Measurements from ENCODE around the gene NCKAP5.

NCKAP5 gene

DNA sequence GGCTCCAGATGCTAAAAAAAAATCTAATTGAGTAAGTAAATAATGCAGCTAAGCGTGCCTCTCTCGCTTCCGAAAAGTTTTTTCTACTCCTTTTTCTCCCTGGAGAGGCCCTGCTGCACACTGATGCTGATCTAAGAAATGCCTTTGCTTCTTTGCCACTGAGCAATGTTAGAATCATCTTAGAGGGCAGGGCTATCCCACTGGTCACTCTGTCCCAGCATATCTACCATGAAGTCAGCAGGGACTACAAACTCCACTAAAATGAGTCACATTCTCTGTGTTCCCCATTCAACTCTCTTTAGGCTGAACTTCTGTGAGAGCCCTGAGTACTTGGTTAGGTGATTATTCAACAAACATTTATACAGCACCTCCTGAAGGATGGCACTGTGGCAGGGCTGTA, 770.7 kb downstream of the NCKAP5 start:
- Histone ChIP-seq H3K4me3 (ENCODE audit: low read depth in 1 of 2, low read length in 2 of 2) (no peak overlapping the region), H3K9me3 (ENCODE audit: insufficient read depth, low read length, severe bottlenecking) (no peaks in the 10 kb centered on the region), H4K20me1 (ENCODE audit: insufficient read depth, low read length) (no peaks in the 10 kb centered on the region), H3K79me2 (ENCODE audit: insufficient read depth, low read length) (no peaks in the 10 kb centered on the region), H2AFZ (ENCODE audit: low read depth, low read length) (no peak overlapping the region), H3K9ac (ENCODE audit: low read depth, low read length) (no peak overlapping the region), H3K4me2 (ENCODE audit: insufficient read depth, low read length) (no peak overlapping the region), H3K4me1 (ENCODE audit: insufficient read depth, low read length) (no peaks in the 10 kb centered on the region), H3K27me3 (ENCODE audit: insufficient read depth, low read length, poor library complexity) (no peaks in the 10 kb centered on the region), H3K27ac (ENCODE audit: low read length) (no peak overlapping the region), H3K36me3 (ENCODE audit: insufficient read depth, low read length) (no peaks in the 10 kb centered on the region)
- ATAC-seq (ENCODE audit: insufficient read depth, low read depth) = no peak
- DNase-seq = no peak
- no peak for TF ChIP-seq EZH2 (IDR thresholded peaks at IDR 0.05; ENCODE audit: borderline replicate concordance, low read depth, low read length, severe bottlenecking)

DNA sequence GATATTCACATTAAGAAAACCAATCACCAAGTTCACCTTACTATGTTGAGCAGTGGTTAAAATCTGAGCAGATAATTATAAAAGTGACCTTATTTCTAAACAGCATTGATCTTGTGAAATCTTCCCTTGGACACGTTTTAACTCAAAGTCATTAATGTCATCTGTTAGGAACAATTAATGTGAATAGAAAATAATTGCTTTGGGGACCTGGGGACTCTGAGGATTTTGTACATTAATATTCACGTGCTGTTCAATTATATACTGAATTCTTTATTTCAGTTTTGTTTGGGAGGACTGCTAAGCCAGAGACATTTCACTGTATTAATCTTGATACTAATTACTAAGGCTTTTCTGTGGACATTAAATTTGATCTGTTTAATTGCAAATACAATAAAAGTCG, 771.2 kb downstream of the NCKAP5 start:
- Histone ChIP-seq H3K4me2 (ENCODE audit: insufficient read depth, low read length) (no peak overlapping the region), H3K27ac (ENCODE audit: low read length) (no peak overlapping the region), H4K20me1 (ENCODE audit: insufficient read depth, low read length) (no peaks in the 10 kb centered on the region), H3K9me3 (ENCODE audit: insufficient read depth, low read length, severe bottlenecking) (no peaks in the 10 kb centered on the region), H3K79me2 (ENCODE audit: insufficient read depth, low read length) (no peaks in the 10 kb centered on the region), H3K4me3 (ENCODE audit: low read depth in 1 of 2, low read length in 2 of 2) (no peak overlapping the region), H2AFZ (ENCODE audit: low read depth, low read length) (no peak overlapping the region), H3K27me3 (ENCODE audit: insufficient read depth, low read length, poor library complexity) (no peaks in the 10 kb centered on the region), H3K36me3 (ENCODE audit: insufficient read depth, low read length) (no peaks in the 10 kb centered on the region), H3K4me1 (ENCODE audit: insufficient read depth, low read length) (no peaks in the 10 kb centered on the region), H3K9ac (ENCODE audit: low read depth, low read length) (no peak overlapping the region)
- ATAC-seq (ENCODE audit: insufficient read depth, low read depth) (no peak), DNase-seq (no peak)
- TF ChIP-seq EZH2 (IDR thresholded peaks at IDR 0.05; ENCODE audit: borderline replicate concordance, low read depth, low read length, severe bottlenecking) = no peak
- TF ChIP-seq, protein P1, sequence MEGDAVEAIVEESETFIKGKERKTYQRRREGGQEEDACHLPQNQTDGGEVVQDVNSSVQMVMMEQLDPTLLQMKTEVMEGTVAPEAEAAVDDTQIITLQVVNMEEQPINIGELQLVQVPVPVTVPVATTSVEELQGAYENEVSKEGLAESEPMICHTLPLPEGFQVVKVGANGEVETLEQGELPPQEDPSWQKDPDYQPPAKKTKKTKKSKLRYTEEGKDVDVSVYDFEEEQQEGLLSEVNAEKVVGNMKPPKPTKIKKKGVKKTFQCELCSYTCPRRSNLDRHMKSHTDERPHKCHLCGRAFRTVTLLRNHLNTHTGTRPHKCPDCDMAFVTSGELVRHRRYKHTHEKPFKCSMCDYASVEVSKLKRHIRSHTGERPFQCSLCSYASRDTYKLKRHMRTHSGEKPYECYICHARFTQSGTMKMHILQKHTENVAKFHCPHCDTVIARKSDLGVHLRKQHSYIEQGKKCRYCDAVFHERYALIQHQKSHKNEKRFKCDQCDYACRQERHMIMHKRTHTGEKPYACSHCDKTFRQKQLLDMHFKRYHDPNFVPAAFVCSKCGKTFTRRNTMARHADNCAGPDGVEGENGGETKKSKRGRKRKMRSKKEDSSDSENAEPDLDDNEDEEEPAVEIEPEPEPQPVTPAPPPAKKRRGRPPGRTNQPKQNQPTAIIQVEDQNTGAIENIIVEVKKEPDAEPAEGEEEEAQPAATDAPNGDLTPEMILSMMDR (IDR thresholded peaks at IDR 0.05; ENCODE audit: borderline replicate concordance, extremely low read depth, low read length, poor library complexity, severe bottlenecking) = no peak

DNA sequence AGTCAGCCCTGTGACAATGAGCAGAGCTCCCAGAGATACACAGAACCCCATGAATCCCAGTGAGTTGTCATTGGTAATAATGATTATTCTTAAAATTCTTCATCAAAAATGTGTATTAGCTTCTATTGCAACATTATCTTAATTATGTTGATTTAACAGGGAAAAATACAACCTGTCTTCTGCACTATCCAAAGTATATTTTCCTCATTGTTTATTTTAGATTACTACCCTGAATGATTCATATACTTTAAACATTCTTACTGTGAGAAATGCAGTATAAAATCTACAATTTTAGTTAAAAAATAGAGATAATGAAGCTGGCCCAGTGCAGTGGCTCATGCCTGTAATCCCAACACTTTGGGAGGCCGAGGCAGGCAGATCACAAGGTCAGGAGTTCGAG, 773.0 kb downstream of the NCKAP5 start:
- no peaks in the 10 kb centered on the region for H3K79me2 ChIP-seq (ENCODE audit: insufficient read depth, low read length)
- H3K27ac ChIP-seq (ENCODE audit: low read length) = no peak overlapping the region

DNA sequence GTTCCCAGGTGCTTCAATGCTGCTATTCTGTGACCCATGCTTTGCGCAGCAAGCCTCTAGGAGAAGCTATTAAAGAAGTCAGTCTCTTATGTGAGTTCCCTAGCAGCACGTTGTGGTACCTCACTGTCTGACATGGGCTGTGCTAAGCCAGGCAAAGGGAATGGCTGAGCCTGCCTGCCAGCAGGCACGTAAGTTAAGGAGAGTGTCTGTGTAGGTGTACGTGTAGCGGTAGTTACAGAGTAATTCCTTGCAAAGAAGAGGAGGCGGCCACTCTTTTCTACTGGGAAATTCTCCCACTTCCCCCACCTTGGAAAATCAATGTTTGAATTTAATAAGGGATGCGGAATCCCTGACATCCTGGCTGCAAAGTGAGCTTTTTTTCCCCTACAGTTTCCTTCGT, 774.7 kb downstream of the NCKAP5 start:
- DNase-seq (no peak), ATAC-seq (ENCODE audit: insufficient read depth, low read depth) (no peak)
- no peaks in the 10 kb centered on the region for H4K20me1 ChIP-seq (ENCODE audit: insufficient read depth, low read length)
- no peaks in the 10 kb centered on the region for H3K36me3 ChIP-seq (ENCODE audit: insufficient read depth, low read length)
- no peak overlapping the region for H3K9ac ChIP-seq (ENCODE audit: low read depth, low read length)
- H3K4me3 ChIP-seq (ENCODE audit: low read depth in 1 of 2, low read length in 2 of 2) = no peak overlapping the region
- H3K27me3 ChIP-seq (ENCODE audit: insufficient read depth, low read length, poor library complexity) = no peaks in the 10 kb centered on the region
- TF ChIP-seq, protein P1 (IDR thresholded peaks at IDR 0.05; ENCODE audit: borderline replicate concordance, extremely low read depth, low read length, poor library complexity, severe bottlenecking) = no peak
- TF ChIP-seq EZH2 (IDR thresholded peaks at IDR 0.05; ENCODE audit: borderline replicate concordance, low read depth, low read length, severe bottlenecking) = no peak
- H3K4me1 ChIP-seq (ENCODE audit: insufficient read depth, low read length) = no peaks in the 10 kb centered on the region
- H3K4me2 ChIP-seq (ENCODE audit: insufficient read depth, low read length) = no peak overlapping the region
- no peaks in the 10 kb centered on the region for H3K9me3 ChIP-seq (ENCODE audit: insufficient read depth, low read length, severe bottlenecking)
- H3K79me2 ChIP-seq (ENCODE audit: insufficient read depth, low read length) = no peaks in the 10 kb centered on the region
- H2AFZ ChIP-seq (ENCODE audit: low read depth, low read length) = no peak overlapping the region
- no peak overlapping the region for H3K27ac ChIP-seq (ENCODE audit: low read length)

More for the DNA sequence above, 773.0 kb downstream of the NCKAP5 start:
- Histone ChIP-seq H3K4me1 (ENCODE audit: insufficient read depth, low read length) (no peaks in the 10 kb centered on the region), H2AFZ (ENCODE audit: low read depth, low read length) (no peak overlapping the region), H3K36me3 (ENCODE audit: insufficient read depth, low read length) (no peaks in the 10 kb centered on the region), H3K9ac (ENCODE audit: low read depth, low read length) (no peak overlapping the region), H3K9me3 (ENCODE audit: insufficient read depth, low read length, severe bottlenecking) (no peaks in the 10 kb centered on the region), H3K27me3 (ENCODE audit: insufficient read depth, low read length, poor library complexity) (no peaks in the 10 kb centered on the region), H3K4me3 (ENCODE audit: low read depth in 1 of 2, low read length in 2 of 2) (no peak overlapping the region), H4K20me1 (ENCODE audit: insufficient read depth, low read length) (no peaks in the 10 kb centered on the region), H3K4me2 (ENCODE audit: insufficient read depth, low read length) (no peak overlapping the region)
- ATAC-seq (ENCODE audit: insufficient read depth, low read depth) = no peak
- TF ChIP-seq EZH2 (IDR thresholded peaks at IDR 0.05; ENCODE audit: borderline replicate concordance, low read depth, low read length, severe bottlenecking) = no peak
- TF ChIP-seq, protein P1 (IDR thresholded peaks at IDR 0.05; ENCODE audit: borderline replicate concordance, extremely low read depth, low read length, poor library complexity, severe bottlenecking) = no peak
- no peak for DNase-seq

All from DND-41 (cell line).